Transverse colon (tissue), 4 donors: ENCODE measurements around the gene MED29. TPM values are rescaled to one million over a fixed set of nuclear protein-coding genes. Genes with fewer than 3 reads are reported as not detected.

ENCODE experiments used
- DNase-seq: peaks from one replicate; pipeline ENCODE4 v3.0.0-alpha.2; 2019
- H3K27ac ChIP-seq, 4 donors: fragments of 200-600 bp; sonication (generic); 2 replicates each; pipeline ENCODE4 v1.5.1; 2016 to 2018; ENCODE audit warnings: inconsistent platforms in 4 of 4
- H3K27me3 ChIP-seq: fragments of 200-600 bp; sonication (generic); 2 replicates; pipeline ENCODE4 v1.5.1; 2017; ENCODE audit warnings: inconsistent platforms
- H3K36me3 ChIP-seq, 4 donors: fragments of 200-600 bp; sonication (generic); 2 replicates each; pipeline ENCODE4 v1.5.1; 2017 to 2019; ENCODE audit warnings: inconsistent platforms in 4 of 4
- H3K4me1 ChIP-seq, 4 donors: fragments of 200-600 bp; sonication (generic); 2 replicates each; pipeline ENCODE4 v1.5.1; 2017 to 2020; ENCODE audit warnings: inconsistent platforms in 4 of 4
- H3K4me3 ChIP-seq, 4 donors: fragments of 200-600 bp; sonication (generic); 1 replicate in 1 of 4; 2 replicates in 3 of 4; pipeline versions ENCODE4 v1.5.1 to v1.6.1; 2017 to 2019; ENCODE audit warnings: inconsistent platforms in 4 of 4
- H3K9me3 ChIP-seq, 2 donors: fragments of 200-600 bp; sonication (generic); 2 replicates each; pipeline ENCODE4 v1.5.1; 2017 to 2019; ENCODE audit warnings: inconsistent platforms in 2 of 2
- EP300 ChIP-seq: sonication (generic); formaldehyde crosslinking; IDR thresholded peaks from one replicate; pipeline ENCODE4 v1.6.1; 2017; ENCODE audit warnings: antibody characterized with exemption, low read depth
- POLR2A ChIP-seq: fragments of 450-650 bp; IDR thresholded peaks from one replicate; pipeline ENCODE4 v1.6.1; 2016; ENCODE audit warnings: antibody characterized with exemption, mild to moderate bottlenecking, moderate library complexity
- POLR2AphosphoS5 ChIP-seq, 3 donors: sonication (generic); formaldehyde crosslinking; IDR thresholded peaks; one replicate each; pipeline ENCODE4 v1.6.1; 2016; ENCODE audit warnings: antibody characterized with exemption in 3 of 3
- WGBS, 2 donors: methylation state at CpG; one replicate each; pipeline ENCODE4 v1.1.5; 2018; ENCODE audit warnings: low coverage in 1 of 2; 5-methylcytosine and 5-hydroxymethylcytosine counted together
- in situ Hi-C, 4 donors: fragments of 200-750 bp; cut with MboI; loops; one replicate each; pipeline versions ENCODE4 v1.15.0 to v1.15.1; 2017; ENCODE audit warnings: low sequenced_read_pairs in 3 of 4, low pct_ligation_motif_present in 1 of 4, low pct_unique_long_range_greater_than_20kb in 1 of 4
- intact Hi-C: fragments of 100-400 bp; cut with DNase I; formaldehyde crosslinking; loops from one replicate; pipeline ENCODE4 v1.15.1; 2023; ENCODE audit warnings: low total_unique reads
- total RNA-seq, 4 donors: library from RNA; depleted of rRNA; stranded (reverse); fragments of >200 nt; gene quantifications; one replicate each; pipeline ENCODE4 v1.1.0, GENCODE V29; 2016
- TF ChIP-seq, protein P1 (sequence below), 5 experiments: fragments of 200-600 bp in 3 of 5; fragments of 450-650 bp in 2 of 5; sonication (generic) in 3 of 5; IDR thresholded peaks; 1 replicate in 2 of 5; 2 replicates in 3 of 5; pipeline ENCODE4 v1.5.1; 2016 to 2017; ENCODE audit warnings: antibody characterized with exemption in 5 of 5, inconsistent platforms in 3 of 5, mild to moderate bottlenecking in 2 of 5, moderate library complexity in 1 of 5

The MED29 gene
- total RNA-seq, 4 donors from 2014 or later, result 22.8 to 37.4 (median 27.8) TPM

DNA sequence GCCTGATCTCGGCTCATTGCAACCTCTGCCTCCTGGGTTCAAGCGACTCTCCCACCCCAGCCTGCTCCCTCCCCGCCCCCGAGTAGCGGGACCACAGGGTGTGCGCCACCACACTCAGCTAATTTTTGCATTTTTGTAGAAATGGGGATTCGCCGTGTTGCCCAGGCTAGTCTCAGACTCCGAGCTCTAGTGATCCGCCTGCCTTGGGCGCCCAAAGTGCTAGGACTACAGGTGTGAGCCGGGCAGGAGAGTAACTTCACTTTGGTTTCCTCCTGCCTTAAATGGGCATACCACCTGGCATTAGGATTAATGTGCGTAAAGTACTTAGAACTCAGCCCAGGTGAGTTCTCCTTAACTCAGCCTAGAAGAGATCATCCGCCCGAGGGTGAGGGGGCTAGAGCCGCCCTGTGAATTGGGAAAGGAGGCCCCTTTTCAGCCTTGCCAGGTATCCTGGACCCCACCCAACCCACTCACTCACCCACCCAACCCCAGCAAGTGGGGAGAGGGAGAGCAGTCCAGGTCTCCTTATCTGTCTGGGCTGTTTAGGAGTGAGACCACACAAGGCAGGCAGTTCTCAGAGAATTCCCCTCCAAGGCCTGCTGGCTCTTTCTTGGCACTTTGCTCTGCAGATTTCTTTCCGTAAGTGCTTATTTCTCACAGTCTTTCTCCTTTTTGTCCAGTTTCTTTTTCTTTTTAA, 14.2 kb downstream of the MED29 start:
- intact Hi-C loops (no loop called here), in situ Hi-C loops (no loop called here)
- Histone ChIP-seq H3K36me3 (peaks cover 0 to 14% (median 8%) of the 10 kb centered on the region in 4 donors), H3K4me1 (peaks cover 26 to 59% (median 57%) of the 10 kb centered on the region in 4 donors), H3K9me3 (no peaks in the 10 kb centered on the region), H3K27me3 (no peaks in the 10 kb centered on the region), H3K4me3 (peak overlapping the region in 1 of 4 donors; percentile 66), H3K27ac (peak overlapping the region; percentile 98 to 100 (median 99))
- WGBS, 2 donors, result 67 to 86% methylated on average over 1 to 17 of the region's 17 CpGs
- DNase-seq, result no peak
- TF ChIP-seq POLR2AphosphoS5 (IDR thresholded peaks at IDR 0.05) (peak in 1 of 3 donors; percentile 16), POLR2A (no peak), EP300 (no peak)
- TF ChIP-seq, protein P1, sequence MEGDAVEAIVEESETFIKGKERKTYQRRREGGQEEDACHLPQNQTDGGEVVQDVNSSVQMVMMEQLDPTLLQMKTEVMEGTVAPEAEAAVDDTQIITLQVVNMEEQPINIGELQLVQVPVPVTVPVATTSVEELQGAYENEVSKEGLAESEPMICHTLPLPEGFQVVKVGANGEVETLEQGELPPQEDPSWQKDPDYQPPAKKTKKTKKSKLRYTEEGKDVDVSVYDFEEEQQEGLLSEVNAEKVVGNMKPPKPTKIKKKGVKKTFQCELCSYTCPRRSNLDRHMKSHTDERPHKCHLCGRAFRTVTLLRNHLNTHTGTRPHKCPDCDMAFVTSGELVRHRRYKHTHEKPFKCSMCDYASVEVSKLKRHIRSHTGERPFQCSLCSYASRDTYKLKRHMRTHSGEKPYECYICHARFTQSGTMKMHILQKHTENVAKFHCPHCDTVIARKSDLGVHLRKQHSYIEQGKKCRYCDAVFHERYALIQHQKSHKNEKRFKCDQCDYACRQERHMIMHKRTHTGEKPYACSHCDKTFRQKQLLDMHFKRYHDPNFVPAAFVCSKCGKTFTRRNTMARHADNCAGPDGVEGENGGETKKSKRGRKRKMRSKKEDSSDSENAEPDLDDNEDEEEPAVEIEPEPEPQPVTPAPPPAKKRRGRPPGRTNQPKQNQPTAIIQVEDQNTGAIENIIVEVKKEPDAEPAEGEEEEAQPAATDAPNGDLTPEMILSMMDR (IDR thresholded peaks at IDR 0.05), result no peak

DNA sequence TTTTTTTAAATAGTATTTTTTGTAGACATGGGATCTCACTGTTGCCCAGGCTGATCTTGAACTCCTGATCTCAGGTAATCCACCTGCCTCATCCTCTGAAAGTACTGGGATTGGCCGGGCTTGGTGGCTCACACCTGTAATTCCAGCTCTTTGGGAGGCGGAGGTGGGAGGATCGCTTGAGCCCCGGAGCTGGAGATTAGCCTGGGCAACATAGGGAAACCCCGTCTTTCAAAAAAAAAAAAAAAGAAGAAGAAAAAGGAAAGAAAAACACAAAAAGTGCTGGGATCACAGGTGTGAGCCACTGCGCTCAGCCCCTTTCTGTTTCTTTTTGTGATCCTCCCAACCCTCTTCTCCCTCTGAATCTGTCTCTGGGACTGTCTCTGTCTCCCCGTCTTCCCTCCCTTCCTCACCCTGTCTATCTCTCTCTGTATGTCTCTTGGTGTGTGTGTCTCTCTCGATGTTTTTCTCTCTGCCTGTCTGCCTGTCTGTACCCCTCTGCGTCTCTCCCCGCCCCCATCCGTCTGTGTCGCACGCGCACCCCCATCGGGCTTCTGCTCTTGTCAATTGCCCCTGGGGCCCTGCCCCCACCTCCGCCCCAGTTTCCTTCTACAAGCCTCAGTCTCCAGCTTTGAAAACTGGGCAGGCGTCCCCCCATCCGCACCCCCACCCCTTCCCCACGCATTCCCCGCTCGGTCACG, 14.9 kb downstream of the MED29 start:
- Histone ChIP-seq H3K27me3 (no peaks in the 10 kb centered on the region), H3K36me3 (peaks cover 0 to 14% (median 8%) of the 10 kb centered on the region in 4 donors), H3K4me3 (peak overlapping the region; percentile 5 to 86 (median 74)), H3K4me1 (peaks cover 29 to 61% (median 58%) of the 10 kb centered on the region in 4 donors), H3K9me3 (no peaks in the 10 kb centered on the region), H3K27ac (peak overlapping the region; percentile 98 to 100 (median 99))
- intact Hi-C loops, result no loop called here
- 16 to 33% methylated on average over 8 to 22 of the region's 22 CpGs for WGBS, 2 donors
- in situ Hi-C loops, result no loop called here
- DNase-seq, result peak; percentile 89
- TF ChIP-seq EP300, result no peak
- TF ChIP-seq, protein P1 (IDR thresholded peaks at IDR 0.05), result no peak
- peak in 2 of 3 donors; percentile 10 to 31 for TF ChIP-seq POLR2AphosphoS5 (IDR thresholded peaks at IDR 0.05)

GRCh38 chr19:39406656-39407409, 15.7 kb downstream of the MED29 start, which contains the start of gene ZFP36:
Gene ZFP36, plus strand, starts transcription at chr19:39406847. Its CDS starts 58 bp downstream, at chr19:39406905.
- Histone ChIP-seq H3K9me3 (no peaks in the 10 kb centered on the region), H3K36me3 (peaks cover 0 to 14% (median 8%) of the 10 kb centered on the region in 4 donors), H3K4me1 (peaks cover 27 to 60% (median 57%) of the 10 kb centered on the region in 4 donors), H3K27ac (peak within 1 kb of the TSS; percentile 98 to 100 (median 99)), H3K4me3 (peak within 1 kb of the TSS; percentile 66 to 86 (median 84)), H3K27me3 (no peaks in the 10 kb centered on the region)
- in situ Hi-C loops (no loop called here), intact Hi-C loops (no loop called here)
- TF ChIP-seq POLR2AphosphoS5 (IDR thresholded peaks at IDR 0.05) (peak; percentile 100), EP300 (peak; percentile 62), POLR2A (peak; percentile 100)
- TF ChIP-seq, protein P1 (IDR thresholded peaks at IDR 0.05), result peak in 2 of 5 experiments; percentile 3 to 12
- 1% methylated on average over 37 of the region's 56 CpGs; no CpG with 5 or more reads in 1 of the 2 donors for whole genome bisulfite sequencing, 2 donors
- peak; percentile 96 for DNase-seq

DNA sequence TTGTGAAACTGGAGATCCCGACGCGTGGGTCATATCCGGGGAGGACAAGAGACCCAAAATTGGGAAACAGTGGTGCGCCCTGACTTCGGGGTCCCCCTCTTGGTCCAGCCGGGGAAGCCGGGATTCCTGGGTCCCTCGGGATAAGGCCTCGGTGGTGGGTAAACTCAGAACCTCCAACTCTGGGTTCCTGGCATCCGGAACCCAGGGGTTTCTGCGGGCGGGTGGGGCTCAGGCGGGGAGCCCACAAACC, 16.2 kb downstream of the MED29 start:
- TF ChIP-seq, protein P1 (IDR thresholded peaks at IDR 0.05), result no peak
- TF ChIP-seq POLR2AphosphoS5 (IDR thresholded peaks at IDR 0.05), result no peak
- TF ChIP-seq EP300, result no peak
- TF ChIP-seq POLR2A, result no peak
- intact Hi-C loops (no loop called here), in situ Hi-C loops (no loop called here)
- no peak for DNase-seq
- Histone ChIP-seq H3K27me3 (no peaks in the 10 kb centered on the region), H3K4me1 (peaks cover 22 to 55% (median 52%) of the 10 kb centered on the region in 4 donors), H3K9me3 (no peaks in the 10 kb centered on the region), H3K36me3 (peaks cover 0 to 14% (median 8%) of the 10 kb centered on the region in 4 donors), H3K27ac (peak overlapping the region; percentile 98 to 100 (median 99)), H3K4me3 (peak overlapping the region; percentile 66 to 86 (median 84))
- WGBS, 2 donors, result 0% methylated on average over 1 to 10 of the region's 14 CpGs
